Esophagus muscularis mucosa (tissue), 3 donors: ENCODE data around the gene HOXA9.

Experiments
- CTCF ChIP-seq, 3 experiments: fragments of 200-600 bp in 2 of 3; fragments of 450-650 bp in 1 of 3; sonication (generic) in 2 of 3; IDR thresholded peaks; one replicate each; pipeline ENCODE4 v1.5.1; 2017 to 2019; ENCODE audit warnings: antibody characterized with exemption in 3 of 3, mild to moderate bottlenecking in 2 of 3, moderate library complexity in 1 of 3
- EP300 ChIP-seq: sonication (generic); formaldehyde crosslinking; IDR thresholded peaks from one replicate; pipeline ENCODE4 v1.6.1; 2017; ENCODE audit warnings: antibody characterized with exemption

- TF ChIP-seq CTCF (IDR thresholded peaks at IDR 0.05) (no peak), EP300 (no peak)
Observed at GRCh38 chr7:27140126-27140857, 25.0 kb downstream of the HOXA9 start.
